Measurements from ENCODE around the gene CARF. TPM values are rescaled to one million over a fixed set of nuclear protein-coding genes. Genes with fewer than 3 reads are reported as not detected.
"Not testable (repeated sequence)": the region's sequence is repeated elsewhere in the genome, so short reads cannot be mapped to it uniquely, and the experiment has no call there.

CARF gene
- total RNA-seq, 8 experiments from 2014 or later, result 5.8 to 18.8 (median 7.8) TPM

- H3K4me3 ChIP-seq, result peak overlapping the region; percentile 56 to 100 (median 82)
- in situ Hi-C loops (cut with MboI; ENCODE audit: low pct_unique_long_range_greater_than_20kb in 2 of 9, low sequenced_read_pairs in 9 of 9, unreplicated experiment in 9 of 9), result no loop called here
- ATAC-seq (replicated peaks in 6 of 8), result no peak
- WGBS, 10 experiments, result 0 to 41% (median 4%) methylated on average over 1 to 3 of the region's 3 CpGs; no CpG with 5 or more reads in 1 of the 10 experiments
- peaks cover 0 to 6% of the 10 kb centered on the region in 2 donors for H3K4me1 ChIP-seq (replicated peaks in 1 of 2)
- H3K27ac ChIP-seq, result no peak overlapping the region
These were observed 1.4 kb upstream of the CARF start for GRCh38 chr2:202910698-202911097.

- in situ Hi-C loops (cut with MboI; ENCODE audit: low pct_unique_long_range_greater_than_20kb in 2 of 9, low sequenced_read_pairs in 9 of 9, unreplicated experiment in 9 of 9), result no loop called here
- ATAC-seq (replicated peaks in 6 of 8), result peak in 5 of 8 experiments; percentile 1 to 22 (median 4)
- WGBS, 10 experiments, result 0 to 5% (median 0%) methylated on average over 3 to 7 of the region's 8 CpGs; no CpG with 5 or more reads in 5 of the 10 experiments
- Histone ChIP-seq H3K4me1 (replicated peaks in 1 of 2) (peaks cover 0 to 6% of the 10 kb centered on the region in 2 donors), H3K27ac (no peak overlapping the region), H3K4me3 (peak overlapping the region; percentile 56 to 100 (median 82))
These were observed 918 bp upstream of the CARF start for GRCh38 chr2:202911203-202911511.

- H3K4me1 ChIP-seq (replicated peaks in 1 of 2); in situ Hi-C loops (cut with MboI; ENCODE audit: low pct_unique_long_range_greater_than_20kb in 2 of 9, low sequenced_read_pairs in 9 of 9, unreplicated experiment in 9 of 9): not testable (repeated sequence)
- ATAC-seq (replicated peaks in 6 of 8), result peak; percentile 66 to 69 (median 67)
- Histone ChIP-seq H3K4me3 (peak overlapping the region; percentile 56 to 100 (median 82)), H3K27ac (peak overlapping the region; percentile 86 to 93)
- 0 to 11% (median 4%) methylated on average over 1 to 5 of the region's 49 CpGs for WGBS, 10 experiments
These were observed 497 bp downstream of the CARF start for GRCh38 chr2:202912342-202913201.

- in situ Hi-C loops (cut with MboI; ENCODE audit: low pct_unique_long_range_greater_than_20kb in 2 of 9, low sequenced_read_pairs in 9 of 9, unreplicated experiment in 9 of 9), result no loop called here
- Histone ChIP-seq H3K4me3 (no peak overlapping the region), H3K4me1 (replicated peaks in 1 of 2) (no peaks in the 10 kb centered on the region), H3K27ac (no peak overlapping the region)
- no peak for ATAC-seq (replicated peaks in 6 of 8)
- 17 to 100% (median 71%) methylated on average over 1 of the region's 1 CpG; no CpG with 5 or more reads in 1 of the 10 experiments for WGBS, 10 experiments
These were observed 6.8 kb downstream of the CARF start for GRCh38 chr2:202918860-202919259.

- in situ Hi-C loops (cut with MboI; ENCODE audit: low pct_unique_long_range_greater_than_20kb in 2 of 9, low sequenced_read_pairs in 9 of 9, unreplicated experiment in 9 of 9), result no loop called here
- no peak overlapping the region for H3K27ac ChIP-seq
- peak in 3 of 8 experiments; percentile 59 to 90 (median 76) for ATAC-seq (replicated peaks in 6 of 8)
- no peak overlapping the region for H3K4me3 ChIP-seq
- no peaks in the 10 kb centered on the region for H3K4me1 ChIP-seq (replicated peaks in 1 of 2)
- WGBS, 10 experiments, result 78 to 92% (median 83%) methylated on average over 1 to 3 of the region's 3 CpGs; no CpG with 5 or more reads in 6 of the 10 experiments
These were observed 20.5 kb downstream of the CARF start for GRCh38 chr2:202932425-202933138.

- in situ Hi-C loops (cut with MboI; ENCODE audit: low pct_unique_long_range_greater_than_20kb in 2 of 9, low sequenced_read_pairs in 9 of 9, unreplicated experiment in 9 of 9), result no loop called here
- H3K4me1 ChIP-seq (replicated peaks in 1 of 2), result no peaks in the 10 kb centered on the region
- H3K27ac ChIP-seq, result no peak overlapping the region
- WGBS, 10 experiments, result 75 to 100% (median 80%) methylated on average over 1 to 3 of the region's 5 CpGs; no CpG with 5 or more reads in 6 of the 10 experiments
- ATAC-seq (replicated peaks in 6 of 8), result peak in 2 of 8 experiments; percentile 17 to 45
- H3K4me3 ChIP-seq, result no peak overlapping the region
These were observed 21.1 kb downstream of the CARF start for GRCh38 chr2:202933139-202933510.

GRCh38 chr2:202933958-202934357 lies 21.9 kb downstream of the CARF start:
- Histone ChIP-seq H3K4me3 (no peak overlapping the region), H3K27ac (no peak overlapping the region), H3K4me1 (replicated peaks in 1 of 2) (no peaks in the 10 kb centered on the region)
- in situ Hi-C loops (cut with MboI; ENCODE audit: low pct_unique_long_range_greater_than_20kb in 2 of 9, low sequenced_read_pairs in 9 of 9, unreplicated experiment in 9 of 9), result no loop called here
- 80 to 100% (median 95%) methylated on average over 1 to 2 of the region's 2 CpGs; no CpG with 5 or more reads in 1 of the 10 experiments for WGBS, 10 experiments
- no peak for ATAC-seq (replicated peaks in 6 of 8)

- in situ Hi-C loops (cut with MboI; ENCODE audit: low pct_unique_long_range_greater_than_20kb in 2 of 9, low sequenced_read_pairs in 9 of 9, unreplicated experiment in 9 of 9), result no loop called here
- no peak for ATAC-seq (replicated peaks in 6 of 8)
- Histone ChIP-seq H3K27ac (no peak overlapping the region), H3K4me3 (no peak overlapping the region), H3K4me1 (replicated peaks in 1 of 2) (no peaks in the 10 kb centered on the region)
- 100% methylated on average over 1 to 2 of the region's 2 CpGs; no CpG with 5 or more reads in 8 of the 10 experiments for WGBS, 10 experiments
These were observed 22.4 kb downstream of the CARF start for GRCh38 chr2:202934456-202934855.

GRCh38 chr2:202938960-202939359 lies 26.9 kb downstream of the CARF start:
- in situ Hi-C loops (cut with MboI; ENCODE audit: low pct_unique_long_range_greater_than_20kb in 2 of 9, low sequenced_read_pairs in 9 of 9, unreplicated experiment in 9 of 9), result no loop called here
- H3K27ac ChIP-seq, result no peak overlapping the region
- 59 to 100% (median 94%) methylated on average over 1 to 3 of the region's 3 CpGs for WGBS, 10 experiments
- H3K4me1 ChIP-seq (replicated peaks in 1 of 2), result no peaks in the 10 kb centered on the region
- no peak for ATAC-seq (replicated peaks in 6 of 8)
- no peak overlapping the region for H3K4me3 ChIP-seq

- 56 to 100% (median 92%) methylated on average over 1 to 4 of the region's 4 CpGs; no CpG with 5 or more reads in 1 of the 10 experiments for WGBS, 10 experiments
These were observed 29.7 kb downstream of the CARF start for GRCh38 chr2:202941771-202942170.

GRCh38 chr2:202944408-202944807 lies 32.3 kb downstream of the CARF start:
- H3K4me1 ChIP-seq (replicated peaks in 1 of 2), result no peaks in the 10 kb centered on the region
- in situ Hi-C loops (cut with MboI; ENCODE audit: low pct_unique_long_range_greater_than_20kb in 2 of 9, low sequenced_read_pairs in 9 of 9, unreplicated experiment in 9 of 9), result no loop called here
- no peak overlapping the region for H3K4me3 ChIP-seq
- ATAC-seq (replicated peaks in 6 of 8), result no peak
- H3K27ac ChIP-seq, result no peak overlapping the region
- WGBS, 10 experiments, result 8 to 100% (median 90%) methylated on average over 1 of the region's 1 CpG; no CpG with 5 or more reads in 2 of the 10 experiments

More at GRCh38 chr2:202941771-202942170, 29.7 kb downstream of the CARF start:
- no peak overlapping the region for H3K27ac ChIP-seq
- in situ Hi-C loops (cut with MboI; ENCODE audit: low pct_unique_long_range_greater_than_20kb in 2 of 9, low sequenced_read_pairs in 9 of 9, unreplicated experiment in 9 of 9), result no loop called here
- no peaks in the 10 kb centered on the region for H3K4me1 ChIP-seq (replicated peaks in 1 of 2)
- H3K4me3 ChIP-seq, result no peak overlapping the region
- ATAC-seq (replicated peaks in 6 of 8), result no peak

- H3K4me1 ChIP-seq (replicated peaks in 1 of 2), result no peaks in the 10 kb centered on the region
- in situ Hi-C loops (cut with MboI; ENCODE audit: low pct_unique_long_range_greater_than_20kb in 2 of 9, low sequenced_read_pairs in 9 of 9, unreplicated experiment in 9 of 9), result no loop called here
- no peak for ATAC-seq (replicated peaks in 6 of 8)
- no peak overlapping the region for H3K27ac ChIP-seq
- WGBS, 10 experiments, result 71 to 100% (median 83%) methylated on average over 3 of the region's 3 CpGs
- no peak overlapping the region for H3K4me3 ChIP-seq
These were observed 32.7 kb downstream of the CARF start for GRCh38 chr2:202944816-202945215.

- in situ Hi-C loops (cut with MboI; ENCODE audit: low pct_unique_long_range_greater_than_20kb in 2 of 9, low sequenced_read_pairs in 9 of 9, unreplicated experiment in 9 of 9), result no loop called here
- 67 to 100% (median 100%) methylated on average over 1 to 2 of the region's 2 CpGs; no CpG with 5 or more reads in 2 of the 10 experiments for WGBS, 10 experiments
- H3K4me3 ChIP-seq, result no peak overlapping the region
- H3K4me1 ChIP-seq (replicated peaks in 1 of 2), result no peaks in the 10 kb centered on the region
- no peak overlapping the region for H3K27ac ChIP-seq
- no peak for ATAC-seq (replicated peaks in 6 of 8)
These were observed 33.4 kb downstream of the CARF start for GRCh38 chr2:202945497-202945896.

Data from motor neuron (in vitro differentiated cells).